LHCN-M2 (cell line): ENCODE results near the gene TSPAN31. TPM values are rescaled to one million over a fixed set of nuclear protein-coding genes. Genes with fewer than 3 reads are reported as not detected.
"Not testable (repeated sequence)": the region's sequence is repeated elsewhere in the genome, so short reads cannot be mapped to it uniquely, and the experiment has no call there.

Source experiments
- DNase-seq: peaks from one replicate; pipeline ENCODE4 v3.0.0-alpha.2; 2012; ENCODE audit warnings: low read depth
- polyA plus RNA-seq: library from polyadenylated mRNA; unstranded; fragments of >200 nt; gene quantifications from one replicate; pipeline ENCODE4 v1.2.1, GENCODE V29; 2012; ENCODE audit warnings: missing spikeins
- total RNA-seq: library from RNA; depleted of rRNA; stranded (reverse); fragments of >200 nt; gene quantifications from 2 replicates; pipeline ENCODE4 v1.2.3, GENCODE V29; 2014; rRNA removed

The TSPAN31 gene, protein sequence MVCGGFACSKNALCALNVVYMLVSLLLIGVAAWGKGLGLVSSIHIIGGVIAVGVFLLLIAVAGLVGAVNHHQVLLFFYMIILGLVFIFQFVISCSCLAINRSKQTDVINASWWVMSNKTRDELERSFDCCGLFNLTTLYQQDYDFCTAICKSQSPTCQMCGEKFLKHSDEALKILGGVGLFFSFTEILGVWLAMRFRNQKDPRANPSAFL
- 67.3 and 87.6 TPM in 2 replicates for total RNA-seq
- 36.8 TPM for polyA plus RNA-seq

DNA sequence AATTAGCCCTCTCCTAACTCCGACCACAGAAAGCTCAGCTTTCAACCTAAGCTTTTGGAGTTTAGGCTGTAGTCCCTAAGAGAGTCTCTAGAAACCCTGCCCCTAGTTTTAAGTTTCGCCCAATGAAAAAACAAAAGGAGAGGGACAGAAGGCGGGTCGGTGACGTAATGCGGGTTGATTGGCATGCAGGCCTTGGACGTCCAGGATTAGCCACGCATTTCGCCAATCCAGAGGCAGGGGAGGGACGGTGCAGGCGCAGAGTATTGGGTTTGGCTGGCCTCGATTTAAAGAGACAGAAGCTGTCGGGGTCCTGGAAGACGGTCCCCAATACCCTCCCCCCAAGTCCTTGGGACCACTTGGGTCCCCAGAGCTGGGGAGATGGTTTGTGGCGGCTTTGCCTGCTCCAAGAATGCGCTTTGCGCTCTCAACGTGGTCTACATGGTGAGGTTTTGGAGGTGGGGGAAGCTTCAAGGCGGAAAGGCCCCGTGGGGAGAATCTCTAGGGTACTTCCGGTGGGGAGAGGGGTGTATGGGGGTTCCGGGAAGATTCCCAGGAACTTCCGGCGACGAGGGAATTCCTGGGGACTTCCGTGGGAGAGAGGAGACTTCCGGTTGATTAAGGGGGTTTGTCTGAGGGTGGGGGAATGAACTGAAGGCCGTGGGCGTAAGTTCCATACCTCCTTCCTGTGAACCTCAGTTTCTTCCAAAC is at the start of gene TSPAN31:
Gene TSPAN31 (plus strand): TSS at position 263 of the 708 bp plus-strand sequence. CDS start 116 bp downstream, at position 379.
- DNase-seq, result peak; percentile 98

GRCh38 chr12:57695770-57696432 is 48.9 kb upstream of the TSPAN31 start:
- no peak for DNase-seq

DNA sequence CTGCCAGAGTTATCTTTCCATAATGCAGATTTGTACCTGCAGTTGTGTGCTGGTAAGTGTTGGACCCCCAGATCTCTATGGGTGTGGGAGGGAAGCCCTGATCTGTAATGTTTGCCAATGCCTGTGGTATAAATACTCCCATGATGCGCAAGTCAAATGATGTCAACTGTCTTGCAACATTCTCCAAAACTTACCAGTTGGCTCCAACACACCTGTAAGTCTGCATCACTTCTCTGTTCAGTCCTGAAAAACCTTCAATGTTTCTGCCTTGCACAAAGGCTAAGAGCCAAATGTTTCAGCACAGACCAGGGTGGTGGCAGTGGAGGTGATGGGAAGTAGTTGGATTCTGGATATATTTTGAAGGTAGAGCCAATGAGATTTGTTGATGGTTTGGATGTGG is 47.8 kb upstream of the TSPAN31 start:
- no peak for DNase-seq

- no peak for DNase-seq
Observed at GRCh38 chr12:57698414-57698813, 46.4 kb upstream of the TSPAN31 start.

GRCh38 chr12:57700317-57700716 is 44.5 kb upstream of the TSPAN31 start:
- DNase-seq, result no peak

- DNase-seq, result no peak
Observed at GRCh38 chr12:57707250-57707649, 37.6 kb upstream of the TSPAN31 start.

- DNase-seq, result no peak
Observed at GRCh38 chr12:57708296-57708695, 36.5 kb upstream of the TSPAN31 start.

DNA sequence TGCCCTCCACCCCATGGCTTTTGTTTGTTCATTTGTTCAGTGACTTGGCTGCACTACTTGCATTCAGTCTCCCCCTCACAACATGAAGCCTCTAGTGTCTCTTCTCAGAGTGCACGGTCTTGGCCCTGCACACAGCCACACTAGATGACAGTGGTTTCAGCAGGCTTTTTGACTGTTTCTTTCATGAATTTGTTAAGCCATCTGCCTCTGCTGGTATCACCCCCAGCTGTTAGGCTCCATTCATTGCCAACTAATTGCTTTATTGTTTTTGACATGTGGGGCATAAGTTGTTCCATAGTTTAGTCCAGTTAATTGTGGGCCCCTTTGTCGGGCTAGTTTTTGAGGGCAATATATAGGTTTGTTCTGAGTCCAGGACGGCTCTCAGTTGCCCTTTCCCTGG is 32.1 kb upstream of the TSPAN31 start:
- DNase-seq, result no peak

- no peak for DNase-seq
Observed at GRCh38 chr12:57713209-57713608, 31.6 kb upstream of the TSPAN31 start.

DNA sequence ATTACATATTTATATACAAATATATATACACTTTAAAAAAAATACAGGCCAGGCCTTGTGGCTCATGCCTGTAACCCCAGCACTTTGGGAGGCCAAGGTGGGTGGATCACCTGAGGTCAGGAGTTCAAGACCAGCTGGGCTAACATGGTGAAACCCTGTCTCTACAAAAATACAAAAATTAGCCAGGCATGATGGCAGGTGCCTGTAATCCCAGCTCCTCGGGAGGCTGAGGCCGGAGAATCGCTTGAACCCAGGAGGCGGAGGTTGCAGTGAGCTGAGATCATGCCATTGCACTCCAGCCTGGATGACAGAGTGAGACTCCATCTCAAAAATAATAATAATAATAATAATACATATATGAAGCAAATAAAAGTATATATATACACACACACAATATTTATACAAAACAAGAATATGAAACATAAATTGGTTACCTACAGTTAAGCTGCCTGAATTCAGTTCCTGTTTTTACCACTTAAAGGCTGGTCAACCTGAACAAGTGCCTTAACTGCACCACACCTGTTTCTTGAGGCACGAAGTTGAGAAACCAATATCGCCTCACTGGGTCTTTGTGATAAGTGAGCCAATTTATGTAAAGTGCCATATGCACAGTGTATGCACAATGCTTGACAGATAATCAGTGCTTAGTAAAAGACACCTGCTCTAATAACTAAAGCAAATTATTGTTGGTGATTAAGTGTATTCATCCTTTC is 29.6 kb upstream of the TSPAN31 start:
- not testable (repeated sequence) for DNase-seq

GRCh38 chr12:57715786-57716185 is 29.1 kb upstream of the TSPAN31 start:
- no peak for DNase-seq

DNA sequence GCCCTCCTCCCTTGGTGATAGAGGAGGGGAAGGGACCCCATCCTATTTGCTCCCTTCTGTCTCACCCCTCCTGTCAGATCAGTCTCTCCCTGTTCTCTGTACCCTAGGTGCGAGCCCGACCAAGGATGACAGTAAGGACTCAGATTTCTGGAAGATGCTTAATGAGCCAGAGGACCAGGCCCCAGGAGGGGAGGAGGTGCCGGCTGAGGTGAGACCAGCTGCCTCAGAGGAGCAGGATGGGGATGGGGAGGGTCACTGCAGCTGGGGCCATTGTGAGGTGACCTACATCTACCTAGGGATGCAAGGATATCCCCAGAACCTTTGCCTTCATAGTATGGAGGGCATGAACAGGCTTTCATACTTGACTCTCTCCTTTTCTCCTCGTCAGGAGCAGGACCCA is 28.5 kb upstream of the TSPAN31 start:
- DNase-seq, result no peak

- no peak for DNase-seq
Observed at GRCh38 chr12:57717131-57717530, 27.7 kb upstream of the TSPAN31 start.

- DNase-seq, result no peak
Observed at GRCh38 chr12:57717846-57718640, 26.8 kb upstream of the TSPAN31 start.

GRCh38 chr12:57718641-57719528 is 26.0 kb upstream of the TSPAN31 start:
- no peak for DNase-seq

DNA sequence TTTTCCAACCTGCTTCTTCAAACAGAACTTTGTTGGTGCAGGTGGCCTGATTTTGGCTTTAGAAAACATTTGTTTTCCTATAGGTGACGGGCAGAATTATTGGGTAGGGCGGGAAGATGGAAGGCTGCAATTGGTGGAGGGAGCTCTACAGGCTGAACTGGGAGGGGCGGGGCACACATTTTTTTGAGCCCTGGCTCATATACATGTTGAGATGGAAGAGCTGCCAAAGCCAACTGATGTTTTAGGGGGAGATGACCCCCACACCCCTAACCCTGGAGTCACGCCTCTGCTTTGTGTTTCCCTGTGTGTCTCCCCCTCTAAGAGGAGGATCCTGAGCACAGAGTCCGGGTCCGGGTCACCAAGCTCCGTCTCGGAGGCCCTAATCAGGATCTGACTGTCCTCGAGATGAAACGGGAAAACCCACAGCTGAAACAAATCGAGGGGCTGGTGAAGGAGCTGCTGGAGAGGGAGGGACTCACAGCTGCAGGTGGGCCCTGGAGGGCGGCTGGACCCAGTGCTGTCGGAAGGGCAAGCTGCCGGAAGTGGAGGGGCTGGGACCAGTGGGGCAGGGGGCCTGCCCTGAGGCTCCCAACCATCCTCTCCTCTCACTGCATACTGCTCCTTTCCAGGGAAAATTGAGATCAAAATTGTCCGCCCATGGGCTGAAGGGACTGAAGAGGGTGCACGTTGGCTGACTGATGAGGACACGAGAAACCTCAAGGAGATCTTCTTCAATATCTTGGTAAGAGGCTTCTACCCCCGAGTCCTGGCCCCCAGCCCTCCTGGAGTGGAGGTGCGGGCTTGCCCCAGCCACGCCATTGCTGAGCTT is 24.8 kb upstream of the TSPAN31 start:
- DNase-seq, result no peak

- DNase-seq, result no peak
Observed at GRCh38 chr12:57720606-57721595, 23.9 kb upstream of the TSPAN31 start.
